HG03045 (cell line): ENCODE data around the gene MAPKAP1.
"Not testable (repeated sequence)": the region's sequence is repeated elsewhere in the genome, so short reads cannot be mapped to it uniquely, and the experiment has no call there.

Experiments used
- ATAC-seq: cut with Tn5 transposase; IDR thresholded peaks from one replicate; pipeline ENCODE4 v1.9.1; 2021; ENCODE audit warnings: mild to moderate bottlenecking, moderate library complexity; ENCODE audit not compliant: unreplicated experiment

Gene MAPKAP1

DNA sequence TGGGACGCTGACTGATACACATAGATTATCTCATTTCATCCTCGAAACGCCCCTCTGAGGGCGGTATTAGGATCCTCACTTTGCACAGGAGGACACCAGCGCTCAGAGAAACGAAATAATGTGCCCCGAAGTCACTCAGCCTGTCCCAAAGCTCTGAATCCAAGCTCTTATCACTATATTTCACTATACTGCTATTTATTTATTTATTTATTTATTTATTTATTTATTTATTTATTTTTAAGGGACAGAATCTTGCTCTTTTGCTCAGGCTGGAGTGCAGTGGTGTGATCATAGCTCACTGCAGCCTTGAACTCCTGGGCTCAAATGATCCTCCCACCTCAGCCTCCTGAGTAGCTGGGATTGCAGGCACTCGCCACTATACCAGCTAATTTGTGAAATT lies 306.8 kb downstream of the MAPKAP1 start:
- not testable (repeated sequence) for ATAC-seq

DNA sequence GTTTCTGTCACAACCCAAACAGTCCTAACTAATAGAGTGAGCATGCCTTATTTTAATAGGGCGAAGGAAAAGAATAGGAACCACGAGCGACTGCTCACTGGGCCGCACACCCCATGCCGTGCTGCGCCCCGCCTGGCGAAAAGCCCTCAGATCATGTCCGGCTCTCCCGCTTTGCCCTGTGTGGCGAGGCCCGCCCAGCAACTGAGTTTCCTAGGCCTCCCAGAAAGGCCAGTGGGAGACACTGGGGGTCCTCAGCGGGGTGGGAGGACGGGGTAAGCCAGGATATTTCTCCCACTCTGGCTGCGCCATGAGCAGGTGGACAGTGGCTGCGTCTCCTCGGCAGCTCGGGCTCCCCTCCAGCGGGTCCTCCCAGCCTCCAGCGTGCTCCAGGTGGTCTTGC lies 307.3 kb downstream of the MAPKAP1 start:
- no peak for ATAC-seq

DNA sequence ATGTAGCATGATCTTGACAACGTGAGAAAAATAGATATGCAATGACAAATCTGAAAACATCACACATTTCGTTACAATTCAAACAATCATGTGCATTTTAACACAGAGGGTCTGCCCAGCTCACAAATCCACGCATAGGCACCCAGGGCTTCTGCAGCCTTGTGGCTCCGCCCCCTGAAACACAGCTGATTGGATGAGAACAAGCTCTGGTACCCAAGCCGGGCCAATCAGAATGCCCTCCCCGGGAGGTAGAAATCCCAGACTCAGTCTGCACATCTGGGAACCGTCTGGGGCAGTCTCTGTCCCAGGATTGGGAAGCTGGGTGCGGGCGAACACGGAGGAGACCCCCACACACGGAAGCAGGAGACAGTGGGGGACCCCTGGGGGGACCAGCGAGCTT lies 307.8 kb downstream of the MAPKAP1 start:
- ATAC-seq, result no peak

DNA sequence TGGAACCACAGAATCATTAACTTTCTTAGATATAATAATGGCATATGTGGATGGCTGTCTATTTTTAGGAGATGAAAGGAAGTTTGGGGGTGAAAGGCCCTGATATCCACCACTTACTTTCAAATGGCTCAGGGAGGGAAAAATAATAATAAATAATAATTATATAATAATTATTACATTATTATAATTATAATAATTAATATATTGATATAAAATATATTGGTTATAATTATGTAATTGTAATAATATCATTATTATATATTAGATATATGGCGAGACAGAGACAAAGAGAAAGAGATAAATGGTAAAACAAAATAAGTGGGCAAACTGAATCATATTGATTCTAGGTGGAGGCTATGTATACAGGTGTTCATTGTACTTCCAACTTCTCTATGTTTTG lies 308.8 kb downstream of the MAPKAP1 start:
- ATAC-seq, result no peak

DNA sequence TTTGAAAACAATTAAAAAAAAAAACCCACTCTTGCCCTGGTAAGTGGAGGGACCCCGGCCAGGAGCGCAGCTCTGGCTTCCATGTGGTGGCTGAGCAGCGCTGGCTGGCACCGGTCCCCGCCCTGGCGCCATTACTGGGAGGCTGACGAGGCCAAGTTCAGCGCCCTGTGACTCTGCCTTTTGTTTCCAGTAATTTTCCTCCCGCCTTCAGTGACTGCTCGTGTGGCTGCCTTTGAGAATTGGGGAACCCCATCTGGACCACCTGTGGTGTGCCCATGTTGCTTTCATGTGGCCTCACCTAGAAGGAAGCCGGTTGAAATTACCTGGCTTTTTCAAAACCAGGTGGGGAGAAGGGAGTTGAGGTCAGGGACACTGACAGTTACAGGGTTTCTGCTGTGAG lies 309.3 kb downstream of the MAPKAP1 start:
- ATAC-seq, result no peak

DNA sequence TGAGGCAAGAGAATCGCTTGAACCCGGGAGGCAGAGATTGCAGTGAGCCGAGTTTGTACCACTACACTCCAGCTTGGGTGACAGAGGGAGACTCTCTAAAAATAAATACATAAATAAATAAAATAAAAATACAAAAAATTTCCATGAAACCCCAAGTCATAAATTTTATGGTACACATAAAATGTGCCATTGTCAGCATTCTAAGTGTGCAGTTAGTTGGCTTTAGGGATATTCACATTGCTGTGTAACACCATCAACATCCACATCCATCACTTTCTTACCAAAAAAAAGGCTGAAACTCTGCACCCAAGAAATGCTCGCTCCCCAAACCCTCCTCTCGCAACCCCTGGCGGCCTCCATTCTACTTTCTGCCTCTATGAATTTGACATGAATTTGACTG lies 310.2 kb downstream of the MAPKAP1 start:
- no peak for ATAC-seq

DNA sequence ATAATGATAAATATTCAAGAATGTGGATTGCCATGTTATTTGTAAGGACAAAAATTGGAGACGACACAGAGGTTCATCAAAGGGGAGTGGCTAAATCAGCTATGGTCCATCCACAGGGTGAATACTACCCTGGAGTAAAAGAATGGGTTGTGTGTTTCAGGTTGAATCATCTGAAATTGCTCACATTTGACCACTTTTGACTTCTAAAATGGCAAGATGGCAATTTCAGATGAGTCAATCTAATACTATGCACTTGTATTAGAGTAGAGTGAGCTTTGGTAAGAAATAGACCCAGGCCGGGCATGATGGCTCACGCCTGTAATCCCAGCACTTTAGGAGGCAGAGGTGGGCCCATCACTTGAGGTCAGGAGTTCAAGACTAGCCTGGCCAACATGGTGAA lies 313.6 kb downstream of the MAPKAP1 start:
- no peak for ATAC-seq

DNA sequence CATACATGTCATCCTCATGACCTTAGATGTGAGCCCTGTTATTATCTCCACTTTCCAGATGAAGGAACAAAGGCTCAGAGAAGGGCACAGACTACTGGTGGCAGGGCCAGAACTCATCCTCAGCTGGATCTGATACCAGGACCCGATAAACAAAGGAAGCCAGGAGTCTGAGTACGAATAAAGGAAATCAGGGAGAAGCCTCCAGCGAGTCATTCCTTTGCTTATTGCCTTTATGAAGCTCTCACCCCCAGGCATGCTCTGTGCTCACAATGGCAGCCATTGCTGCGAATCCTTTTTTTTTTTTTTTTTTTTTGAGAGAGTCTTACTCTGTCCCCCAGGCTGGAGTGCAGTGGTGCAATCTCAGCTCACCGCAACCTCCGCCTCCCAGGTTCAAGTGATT lies 315.3 kb downstream of the MAPKAP1 start:
- ATAC-seq, result no peak

DNA sequence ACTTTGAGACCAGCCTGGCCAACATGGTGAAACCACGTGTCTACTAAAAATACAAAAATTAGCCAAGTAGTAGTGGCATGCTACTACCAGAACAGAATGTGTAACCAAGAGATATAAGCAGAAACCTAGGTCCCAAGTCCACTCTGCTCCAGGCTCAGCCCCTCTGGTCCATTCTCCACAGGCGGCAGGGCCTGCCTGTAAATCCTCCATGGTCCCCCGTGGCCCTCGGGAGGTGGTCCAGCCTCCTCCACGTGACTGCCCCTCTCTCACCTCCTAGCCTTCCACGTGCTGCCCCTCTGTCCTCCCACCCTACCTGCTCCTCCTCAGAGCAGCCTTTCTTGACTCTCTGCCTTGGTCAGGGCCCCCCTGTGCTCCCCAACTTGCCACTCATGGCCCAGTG lies 318.0 kb downstream of the MAPKAP1 start:
- ATAC-seq, result no peak

DNA sequence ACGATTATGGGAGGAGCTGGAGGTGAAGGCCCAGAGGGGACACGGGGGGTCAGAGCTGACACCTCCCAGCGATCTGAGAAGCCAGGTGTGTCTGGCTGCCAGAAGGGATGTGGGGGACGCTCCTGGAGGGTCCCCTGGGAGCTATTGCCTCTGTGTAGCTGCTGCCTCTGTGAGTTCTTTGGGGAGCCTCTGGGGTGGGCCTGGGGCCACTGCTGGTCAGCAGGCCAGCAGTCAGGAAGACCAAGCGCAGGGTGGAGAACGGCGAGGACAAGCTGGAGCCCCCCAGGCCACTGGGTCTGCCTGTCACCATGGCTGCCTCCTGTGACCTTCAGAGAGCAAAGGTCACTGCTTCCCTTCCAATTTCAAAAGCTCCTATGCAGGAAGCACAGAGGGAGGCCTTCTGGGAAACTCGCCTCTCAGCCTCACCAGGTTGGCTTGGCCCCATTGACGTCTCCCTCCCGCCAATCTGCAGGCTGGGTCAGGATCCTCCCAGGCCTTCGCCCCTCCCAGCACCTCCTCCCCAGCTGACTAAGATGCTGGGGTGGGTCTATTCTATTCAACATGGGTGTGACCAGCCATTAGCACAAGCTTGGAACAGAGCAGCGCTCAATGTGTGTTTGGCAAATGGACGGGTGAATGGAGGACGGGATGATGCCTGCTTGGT lies 319.0 kb downstream of the MAPKAP1 start:
- ATAC-seq, result no peak
